Heart right ventricle (tissue), 16 donors: Measurements from ENCODE around the gene GYS2. TPM values are rescaled to one million over a fixed set of nuclear protein-coding genes. Genes with fewer than 3 reads are reported as not detected.
"Not testable (repeated sequence)": the region's sequence is repeated elsewhere in the genome, so short reads cannot be mapped to it uniquely, and the experiment has no call there.

Experiments used
- ATAC-seq, 8 donors: fragments of 200-7000 bp; cut with Tn5 transposase; one replicate each; pipeline ENCODE4 v1.9.1; 2020; ENCODE audit warnings: mild to moderate bottlenecking in 8 of 8, moderate library complexity in 8 of 8, moderate number of reproducible peaks in 1 of 8
- DNase-seq, 2 donors: peaks; one replicate each; pipeline ENCODE4 v3.0.0-alpha.2; 2020
- H3K27ac ChIP-seq, 10 donors: fragments of 200-600 bp; sonication (generic) in 2 of 10; one replicate each; pipeline versions ENCODE4 v1.5.0 to v1.8.0; 2020 to 2022; ENCODE audit warnings: mild to moderate bottlenecking in 3 of 10
- H3K27me3 ChIP-seq, 7 donors: fragments of 200-600 bp; one replicate each; pipeline ENCODE4 v1.8.0; 2021 to 2022; ENCODE audit warnings: mild to moderate bottlenecking in 2 of 7
- H3K36me3 ChIP-seq, 9 donors: fragments of 200-600 bp; sonication (generic) in 1 of 9; one replicate each; pipeline versions ENCODE4 v1.5.0 to v1.8.0; 2020 to 2022; ENCODE audit warnings: mild to moderate bottlenecking in 2 of 9
- H3K4me1 ChIP-seq, 9 donors: fragments of 200-600 bp; sonication (generic) in 1 of 9; one replicate each; pipeline versions ENCODE4 v1.5.0 to v1.8.0; 2020 to 2022; ENCODE audit warnings: mild to moderate bottlenecking in 4 of 9
- H3K4me3 ChIP-seq, 10 donors: fragments of 200-600 bp; sonication (generic) in 2 of 10; one replicate each; pipeline versions ENCODE4 v1.5.0 to v1.8.0; 2020 to 2022; ENCODE audit warnings: mild to moderate bottlenecking in 7 of 10, moderate library complexity in 2 of 10
- H3K9me3 ChIP-seq, 11 donors: fragments of 200-600 bp in 10 of 11; sonication (generic) in 2 of 11; one replicate each; pipeline versions ENCODE4 v1.5.0 to v1.8.0; 2013 to 2022; ENCODE audit warnings: mild to moderate bottlenecking in 2 of 11, control low read depth in 1 of 11, moderate library complexity in 1 of 11
- CTCF ChIP-seq, 9 donors: fragments of 200-600 bp; sonication (generic) in 2 of 9; IDR thresholded peaks; one replicate each; pipeline versions ENCODE4 v1.5.0 to v1.8.0; 2021 to 2022; ENCODE audit warnings: antibody characterized with exemption in 9 of 9, mild to moderate bottlenecking in 5 of 9, moderate library complexity in 1 of 9
- WGBS, 2 donors: extraction: QIAGEN DNeasy Blood & Tissue Kit; methylation state at CpG; one replicate each; pipeline ENCODE4 v1.1.7; 2013; ENCODE audit warnings: inconsistent platforms in 1 of 2; 5-methylcytosine and 5-hydroxymethylcytosine counted together
- intact Hi-C, 10 donors: fragments of 100-400 bp; cut with DNase I; formaldehyde crosslinking; loops; one replicate each; pipeline versions ENCODE4 v1.11.1 to v1.14.2; 2022
- polyA plus RNA-seq, 2 donors: library from polyadenylated mRNA; stranded (reverse); fragments of 200-250 nt; gene quantifications; one replicate each; pipeline ENCODE4 v1.2.3, GENCODE V29; 2013
- total RNA-seq, 10 donors: library from RNA; stranded (reverse); fragmentation: NEBNext Ultra II Directional in 3 of 10; extraction: Animal tissue kit (Norgen Biotek cat#: 25700) in 3 of 10; gene quantifications; one replicate each; pipeline versions ENCODE4 v1.2.1 to v1.2.4, GENCODE V29; 2021 to 2023
- donor health status: Arrhythmogenic right ventricular cardiomyopathy.
- donor health status: ischemic (EF 13 %, LVEDD 7.1; RV severe dilation, severe dysfunction).
- donor health status: healthy with polysubstance abuse.
- donor health status: DM: no; HTN: yes; CAD: no.
- donor health status: DM: no; HTN: no; CAD: no.
- donor health status: ischemic (EF 25% LVEDD 6.9; RV normal size, moderate dysfunction).
- donor health status: ischemic (EF 25% LVEDD 5.7; RV mildly dilated, moderate dysfunction).
- donor health status: healthy.
- donor health status: DM: yes; HTN: yes; CAD: no.
- donor health status: Ischemic cardiomyopathy.
- donor health status: ischemic (EF 35%, LVEDD 5.7; RV mildly dilated, moderate dysfunction).
- donor health status: nonischemic (EF 11% LVEDD 7.7; RV severe dilation, severe dysfunction).
- donor health status: DM: yes; HTN: yes; CAD: no.
- donor health status: PGD.
- donor health status: ischemic (EF 29% LVEDD 5.4; RV normal size, mild dysfunction).
- donor health status: nonischemic (EF 23%, LVEDD 6.1; RV moderate dilation, normal function).

The GYS2 gene
- total and polyA plus RNA-seq, 12 donors = 0.09 to 0.37 (median 0.15) TPM; not detected in 7

DNA sequence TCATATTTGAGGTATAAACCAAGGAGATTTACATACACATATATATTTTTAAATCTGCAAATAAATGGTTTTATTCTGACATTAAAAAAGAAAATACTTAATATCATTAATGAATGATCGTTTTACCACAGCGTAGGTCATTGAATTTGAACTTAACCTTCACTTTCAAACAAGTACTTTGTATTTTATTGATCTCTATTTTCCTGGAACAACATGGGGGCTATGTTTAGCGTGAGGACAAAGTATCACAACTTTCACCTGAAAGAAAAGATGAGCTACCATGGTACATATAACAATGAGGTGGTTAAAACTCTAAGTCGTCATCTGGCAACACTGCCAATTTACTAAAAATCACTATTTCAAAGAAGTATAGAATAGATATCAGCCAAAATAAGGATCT lies 6.0 kb downstream of the GYS2 start:
- ATAC-seq = no peak
- Histone ChIP-seq H3K4me1 (no peaks in the 10 kb centered on the region), H3K27me3 (no peaks in the 10 kb centered on the region), H3K9me3 (peaks cover 0 to 13% (median 0%) of the 10 kb centered on the region in 11 donors), H3K4me3 (no peak overlapping the region), H3K36me3 (no peaks in the 10 kb centered on the region), H3K27ac (no peak overlapping the region)
- no peak for DNase-seq
- TF ChIP-seq CTCF (IDR thresholded peaks at IDR 0.05) = no peak
- intact Hi-C loops = no loop called here
- WGBS, 2 donors = 88 to 89% methylated on average over 4 of the region's 4 CpGs

DNA sequence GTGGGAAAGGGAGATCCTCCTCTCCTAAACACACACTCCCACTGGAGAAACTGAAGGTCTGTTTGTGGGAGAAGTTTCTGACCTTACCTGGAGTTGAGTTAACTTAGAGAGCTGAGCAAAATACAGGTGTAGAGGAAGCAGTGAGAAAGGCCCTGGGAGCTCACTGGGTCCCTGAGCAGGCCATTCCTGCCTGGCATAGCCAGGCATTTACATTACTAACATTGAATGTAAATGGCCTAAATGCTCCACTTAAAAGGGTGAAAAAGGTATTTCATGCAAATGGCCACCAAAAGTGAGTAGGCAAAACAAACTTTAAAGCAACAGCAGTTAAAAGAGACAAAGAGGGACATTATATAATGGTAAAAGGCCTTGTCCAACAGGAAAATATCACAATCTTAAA lies 9.3 kb downstream of the GYS2 start:
- H3K4me3 ChIP-seq, H3K27ac ChIP-seq, H3K36me3 ChIP-seq, H3K4me1 ChIP-seq, DNase-seq, intact Hi-C loops, H3K27me3 ChIP-seq, ATAC-seq: not testable (repeated sequence)
- peaks cover 0 to 32% (median 16%) of the 10 kb centered on the region in 11 donors for H3K9me3 ChIP-seq

DNA sequence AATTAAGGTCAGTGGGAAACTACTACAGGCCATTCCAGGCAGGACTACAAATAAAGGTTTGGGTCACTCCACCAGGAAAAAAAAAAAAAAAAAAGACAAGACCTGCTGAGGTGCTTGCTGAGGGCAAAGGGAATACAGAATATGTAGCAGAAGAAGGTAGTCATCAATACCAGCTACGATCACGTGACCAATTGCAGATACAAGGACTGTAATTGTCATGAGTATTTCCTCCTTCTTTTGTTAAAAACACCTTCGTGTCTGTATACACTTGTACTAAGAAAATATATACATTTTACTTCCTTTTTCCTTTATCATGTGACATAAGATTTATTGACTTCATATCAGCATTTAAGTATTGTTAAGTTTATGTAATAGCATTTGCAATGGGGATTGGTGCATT lies 19.2 kb downstream of the GYS2 start:
- TF ChIP-seq CTCF (IDR thresholded peaks at IDR 0.05) = no peak
- H3K36me3 ChIP-seq = no peaks in the 10 kb centered on the region
- H3K27me3 ChIP-seq = no peaks in the 10 kb centered on the region
- H3K4me3 ChIP-seq = no peak overlapping the region
- DNase-seq = no peak
- no peak for ATAC-seq
- no peaks in the 10 kb centered on the region for H3K4me1 ChIP-seq
- 72 to 82% methylated on average over 3 of the region's 3 CpGs for WGBS, 2 donors
- H3K9me3 ChIP-seq = peaks cover 0 to 2% (median 0%) of the 10 kb centered on the region in 11 donors
- intact Hi-C loops = no loop called here
- no peak overlapping the region for H3K27ac ChIP-seq

DNA sequence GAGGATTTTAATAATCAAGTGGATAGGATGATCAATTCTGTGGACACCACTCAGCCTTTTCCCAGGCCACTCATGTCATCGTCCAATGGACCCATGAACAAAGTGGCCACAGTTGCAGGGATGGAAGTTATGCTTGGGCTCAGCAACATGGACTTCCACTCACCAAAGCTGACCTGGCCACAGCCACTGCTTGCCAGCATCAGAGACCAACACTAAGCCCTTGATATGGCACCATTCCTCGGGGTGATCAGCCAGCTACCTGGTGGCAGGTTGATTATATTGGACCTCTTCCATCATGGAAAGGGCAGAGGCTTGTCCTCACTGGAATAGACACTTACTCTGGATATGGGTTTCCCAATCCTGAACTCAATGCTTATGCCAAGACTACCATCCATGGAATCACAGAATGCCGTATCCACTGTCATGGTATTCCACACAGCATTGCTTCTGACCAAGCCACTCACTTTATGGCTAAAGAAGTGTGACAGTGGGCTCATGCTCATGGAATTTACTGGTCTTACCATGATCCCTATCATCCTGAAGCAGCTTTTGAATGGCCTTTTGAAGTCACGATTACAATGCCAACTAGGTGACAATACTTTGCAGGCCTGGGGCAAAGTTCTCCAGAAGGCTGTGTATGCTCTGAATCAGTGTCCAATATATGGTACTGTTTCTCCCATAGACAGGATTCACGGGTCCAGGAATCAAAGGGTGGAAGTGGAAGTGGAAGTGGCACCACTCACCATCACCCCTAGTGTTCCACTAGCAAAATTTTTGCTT lies 20.1 kb downstream of the GYS2 start:
- H3K27ac ChIP-seq, H3K9me3 ChIP-seq, H3K4me3 ChIP-seq, H3K4me1 ChIP-seq, DNase-seq, H3K36me3 ChIP-seq, ATAC-seq, H3K27me3 ChIP-seq, intact Hi-C loops: not testable (repeated sequence)
- WGBS, 2 donors = 86 to 87% methylated on average over 5 of the region's 5 CpGs

- intact Hi-C loops = no loop called here
- H3K27me3 ChIP-seq = no peaks in the 10 kb centered on the region
- H3K27ac ChIP-seq = no peak overlapping the region
- TF ChIP-seq CTCF (IDR thresholded peaks at IDR 0.05) = no peak
- H3K4me1 ChIP-seq = no peaks in the 10 kb centered on the region
- H3K9me3 ChIP-seq = no peaks in the 10 kb centered on the region
- ATAC-seq (no peak), DNase-seq (no peak)
- no peaks in the 10 kb centered on the region for H3K36me3 ChIP-seq
- WGBS, 2 donors = 85 to 86% methylated on average over 4 of the region's 4 CpGs
- no peak overlapping the region for H3K4me3 ChIP-seq
Observed at GRCh38 chr12:21583587-21583986, 21.1 kb downstream of the GYS2 start.
